Immature natural killer cell (primary cell): Measurements from ENCODE around the gene NEUROD4. TPM values are rescaled to one million over a fixed set of nuclear protein-coding genes. Genes with fewer than 3 reads are reported as not detected.

ENCODE experiments used
- polyA plus RNA-seq, 3 donors: library from polyadenylated mRNA; unstranded; fragments of 300-500 nt; fragmentation: Illumina TruSeq; gene quantifications; one replicate each; pipeline ENCODE4 v1.2.3, GENCODE V29; 2021

NEUROD4 gene
- polyA plus RNA-seq, 3 donors from 2014 or later: not detected

Other genes with a start within 250 kb of the NEUROD4 start
- under 1 TPM in 1 of 3 donors, not detected in 2; 0.69 TPM for gene MUCL1, start 165.5 kb upstream of the NEUROD4 start, polyA plus RNA-seq
- gene TESPA1, start 35.2 kb upstream of the NEUROD4 start, polyA plus RNA-seq: 10 to 100 TPM; 29.5 to 65.7 (median 33.1) TPM
- not detected for gene OR9K2, start 106.4 kb downstream of the NEUROD4 start, polyA plus RNA-seq
- not detected for gene OR10A7, start 201.1 kb downstream of the NEUROD4 start, polyA plus RNA-seq
- gene OR6C74, start 224.6 kb downstream of the NEUROD4 start, polyA plus RNA-seq: not detected